Endometrial microvascular endothelial cells (primary cell): ENCODE measurements around the gene MTMR8. TPM values are rescaled to one million over a fixed set of nuclear protein-coding genes. Genes with fewer than 3 reads are reported as not detected.
"Not testable (repeated sequence)": the region's sequence is repeated elsewhere in the genome, so short reads cannot be mapped to it uniquely, and the experiment has no call there.

Experiments used
- in situ Hi-C: cut with HindIII; loops from 2 replicates; pipeline ENCODE4 v1.10.0; 2017; ENCODE audit warnings: low sequenced_read_pairs, low pct_unique_long_range_greater_than_20kb; ENCODE audit errors: inconsistent ontology term
- total RNA-seq: library from RNA; depleted of rRNA; stranded (reverse); fragments of >200 nt; gene quantifications from one replicate; pipeline ENCODE4 v1.2.3, GENCODE V29; 2015; ENCODE audit errors: inconsistent ontology term

MTMR8 gene
- not detected for total RNA-seq

DNA sequence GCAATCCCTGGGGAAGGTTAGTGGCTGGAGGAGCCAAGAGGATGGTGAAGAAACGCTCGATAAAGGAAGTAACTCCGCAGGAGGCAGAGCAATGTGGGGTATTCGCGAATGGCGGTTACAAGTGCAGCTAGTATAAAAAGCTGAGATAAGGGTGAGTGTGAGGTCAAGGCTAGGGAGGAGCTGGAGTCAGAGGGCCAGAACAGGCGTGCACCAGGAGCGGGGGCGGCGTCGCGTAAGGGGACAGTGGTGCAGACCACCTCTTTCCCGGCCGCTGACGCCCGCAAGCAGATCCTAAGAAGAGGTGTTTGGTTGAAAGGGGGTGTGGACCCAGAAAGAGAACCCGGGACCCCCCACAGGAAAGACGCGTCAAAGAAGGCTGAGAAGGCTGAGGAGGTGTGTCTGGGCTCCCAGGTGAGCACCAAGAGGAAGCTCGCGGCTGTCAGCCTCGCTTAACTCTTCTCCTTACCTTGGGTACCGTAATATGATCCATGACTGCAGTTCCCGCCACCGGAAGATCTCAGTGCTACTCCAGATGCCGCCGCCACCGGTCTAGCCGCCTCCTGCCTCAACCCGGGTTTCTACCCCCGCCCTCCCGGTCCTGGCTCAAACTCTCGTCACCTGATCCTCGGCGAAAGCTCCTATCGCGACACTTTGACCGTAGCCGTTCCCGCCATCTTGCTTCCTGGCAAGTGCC, at the start of gene MTMR8:
MTMR8 (minus strand) TSS at position 579 of the 694 bp plus-strand sequence; CDS start at position 490, 89 bp downstream.
- in situ Hi-C loops: no loop called here

GRCh38 chrX:64439551-64439950, 44.3 kb upstream of the MTMR8 start:
- in situ Hi-C loops: no loop called here

GRCh38 chrX:64437665-64438064, 42.4 kb upstream of the MTMR8 start:
- in situ Hi-C loops: no loop called here

GRCh38 chrX:64437218-64437617, 42.0 kb upstream of the MTMR8 start:
- in situ Hi-C loops: no loop called here

DNA sequence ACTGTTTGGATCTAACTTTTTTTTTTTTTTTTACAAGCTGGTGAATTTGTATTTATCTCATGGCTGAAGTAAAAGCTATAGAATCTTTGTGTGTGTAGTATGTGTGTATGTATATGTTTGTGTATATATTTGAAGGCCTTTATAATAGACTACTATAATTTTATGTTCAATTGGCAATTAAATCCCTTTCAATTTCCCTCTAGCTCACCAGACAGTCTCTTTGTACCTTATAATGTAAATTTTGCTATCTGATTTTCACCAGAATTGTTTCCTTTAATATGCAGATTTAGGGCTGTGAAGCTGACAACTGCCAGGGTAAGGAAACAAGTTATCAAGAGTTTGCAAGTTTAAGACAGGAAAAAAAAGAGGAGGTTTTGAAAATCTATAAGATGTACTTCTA, 33.1 kb upstream of the MTMR8 start:
- in situ Hi-C loops: no loop called here

DNA sequence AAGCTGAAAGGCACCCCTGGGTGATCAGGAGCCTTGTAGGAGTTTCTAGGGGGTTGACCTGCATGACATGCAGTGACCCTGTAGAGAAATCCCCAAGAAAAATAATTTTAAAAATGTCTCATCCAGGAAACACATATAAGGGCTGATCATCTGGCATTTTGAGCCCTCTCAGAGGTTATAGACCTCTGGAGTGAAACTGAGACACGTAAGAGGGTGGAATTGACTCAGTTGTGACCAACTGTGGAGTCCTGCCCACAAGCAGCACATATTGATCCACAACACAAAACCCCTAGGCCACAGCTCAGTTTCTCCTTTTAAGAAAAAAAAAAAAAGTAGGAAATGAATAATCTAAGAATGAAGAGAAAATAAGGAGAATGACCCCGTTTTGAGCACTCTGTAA, 32.5 kb upstream of the MTMR8 start:
- in situ Hi-C loops: no loop called here

DNA sequence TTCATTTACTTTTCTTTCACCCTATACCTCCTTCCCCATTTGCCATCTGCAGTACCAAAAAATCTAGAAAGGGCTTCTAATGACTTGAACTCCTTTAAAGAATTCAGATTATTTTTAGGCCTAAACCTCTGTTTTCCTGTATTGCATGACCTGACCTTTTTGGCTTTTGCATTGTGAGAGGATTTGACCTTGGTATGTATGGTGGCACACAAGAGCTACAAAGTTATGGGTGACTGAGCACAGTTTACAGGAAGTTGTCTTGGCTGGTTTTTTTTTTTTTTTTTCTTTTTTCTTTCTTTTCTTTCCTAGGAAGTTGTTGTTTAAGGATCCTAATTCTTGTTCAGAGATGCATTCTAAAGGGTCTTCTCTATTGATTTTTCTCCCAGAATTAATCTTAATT, 32.0 kb upstream of the MTMR8 start:
- in situ Hi-C loops: no loop called here

GRCh38 chrX:64409730-64410129, 14.5 kb upstream of the MTMR8 start:
- in situ Hi-C loops: not testable (repeated sequence)

DNA sequence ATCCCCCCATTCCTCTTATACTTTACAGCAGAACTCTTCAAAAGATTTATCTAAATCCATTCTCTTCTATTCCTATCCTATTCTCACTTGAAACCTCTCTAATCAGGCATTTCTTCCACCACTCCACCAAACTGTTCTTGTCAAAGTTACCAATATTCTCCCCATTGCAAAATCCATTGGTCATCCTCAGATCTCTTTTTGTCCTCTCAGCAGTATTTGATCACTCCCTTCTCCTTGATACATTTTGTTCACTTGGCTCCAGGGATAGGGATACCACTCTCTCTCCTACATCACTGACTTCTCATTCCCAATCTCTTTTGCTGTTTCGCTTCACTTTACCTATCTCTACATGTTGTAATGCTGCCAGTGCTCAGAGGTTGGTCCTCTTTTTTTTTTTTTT, 2.8 kb upstream of the MTMR8 start:
- in situ Hi-C loops: no loop called here

- in situ Hi-C loops: no loop called here
Observed at GRCh38 chrX:64395568-64395929, 297 bp upstream of the MTMR8 start.

GRCh38 chrX:64394059-64394873, 986 bp downstream of the MTMR8 start:
- in situ Hi-C loops: no loop called here

DNA sequence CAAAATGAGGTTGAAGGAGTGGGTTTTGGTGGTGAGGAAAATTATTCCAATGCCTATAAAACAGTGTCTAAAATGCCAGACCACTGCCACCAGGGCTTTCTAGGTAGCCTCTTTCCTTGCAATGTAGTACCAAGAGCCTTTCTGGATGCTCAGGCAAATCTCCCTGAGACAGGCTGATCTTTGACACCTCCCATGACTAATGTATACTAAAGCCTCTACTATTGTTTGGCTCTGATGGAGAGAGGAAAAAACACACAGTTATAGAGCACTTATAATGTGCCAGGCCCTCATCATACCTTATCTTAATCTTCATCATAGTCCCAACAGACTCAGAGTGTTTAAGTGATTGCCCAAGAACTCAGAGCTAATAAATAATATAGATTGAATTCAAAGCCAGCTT, 5.8 kb downstream of the MTMR8 start:
- in situ Hi-C loops: no loop called here

DNA sequence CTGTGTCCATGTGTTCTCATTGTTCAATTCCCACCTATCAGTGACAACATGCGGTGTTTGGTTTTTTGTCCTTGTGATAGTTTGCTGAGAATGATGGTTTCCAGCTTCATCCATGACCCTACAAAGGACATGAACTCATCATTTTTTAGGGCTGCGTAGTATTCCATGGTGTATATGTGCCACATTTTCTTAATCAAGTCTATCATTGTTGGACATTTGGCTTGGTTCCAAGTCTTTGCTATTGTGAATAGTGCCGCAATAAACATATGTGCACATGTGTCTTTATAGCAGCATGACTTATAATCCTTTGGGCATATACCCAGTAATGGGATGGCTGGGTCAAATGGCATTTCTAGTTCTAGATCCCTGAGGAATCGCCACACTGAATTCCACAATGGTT, 14.5 kb downstream of the MTMR8 start:
- in situ Hi-C loops: not testable (repeated sequence)

- in situ Hi-C loops: no loop called here
Observed at GRCh38 chrX:64379924-64380323, 15.3 kb downstream of the MTMR8 start.

DNA sequence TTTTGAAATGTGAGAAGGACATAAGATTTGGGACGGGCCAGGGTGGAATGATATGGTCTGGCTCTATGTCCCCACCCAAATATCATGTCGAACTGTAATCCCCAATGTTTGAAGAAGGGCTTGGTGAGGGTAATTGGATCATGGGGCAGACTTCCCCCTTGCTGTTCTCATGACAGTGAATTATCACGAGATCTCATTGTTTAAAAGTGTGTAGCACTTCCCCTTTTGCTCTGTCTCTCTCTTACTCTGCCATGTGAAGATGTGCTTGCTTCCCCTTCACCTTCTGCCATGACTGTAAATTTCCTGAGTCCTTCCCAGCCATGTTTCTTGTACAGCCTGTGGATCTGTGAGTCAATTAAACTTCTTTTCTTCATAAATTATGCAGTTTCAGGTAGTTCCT, 17.5 kb downstream of the MTMR8 start:
- in situ Hi-C loops: no loop called here

DNA sequence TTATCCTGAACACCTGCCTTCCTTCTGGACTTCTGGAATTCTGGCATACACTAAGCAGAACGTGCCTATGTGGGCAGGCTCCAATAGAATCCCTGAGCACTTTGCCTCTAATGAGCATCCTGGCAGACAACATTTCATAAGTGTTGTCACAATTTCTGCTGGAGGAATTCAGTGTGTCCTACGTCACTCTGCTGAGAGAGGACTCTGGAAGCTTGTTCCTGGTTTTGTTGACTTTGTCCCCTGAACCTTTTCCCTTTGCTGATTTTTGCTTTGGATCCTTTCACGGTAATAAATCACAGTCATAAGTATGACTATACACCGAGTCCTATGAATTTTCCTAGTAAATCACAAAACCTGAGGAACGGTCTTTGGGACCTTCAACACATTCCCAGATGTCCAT, 43.2 kb downstream of the MTMR8 start:
- in situ Hi-C loops: no loop called here

DNA sequence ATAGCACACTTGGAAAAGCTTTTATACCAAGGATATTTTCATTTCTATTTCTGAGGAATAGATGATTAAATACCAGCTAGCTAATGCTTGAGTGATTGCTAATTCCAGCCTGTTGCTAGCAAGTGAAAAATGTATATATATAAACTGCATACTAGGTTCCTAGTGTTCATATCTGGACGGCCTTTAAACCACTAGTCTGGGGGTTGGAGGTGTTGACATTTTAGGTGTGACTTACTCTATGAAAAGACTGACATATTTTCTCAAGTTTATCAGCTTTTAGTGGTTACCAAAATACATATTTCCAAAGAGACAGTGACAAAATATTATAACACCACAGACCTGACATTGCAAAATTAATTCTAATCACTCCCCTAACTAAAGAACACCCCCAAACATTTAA, 44.7 kb downstream of the MTMR8 start:
- in situ Hi-C loops: no loop called here

DNA sequence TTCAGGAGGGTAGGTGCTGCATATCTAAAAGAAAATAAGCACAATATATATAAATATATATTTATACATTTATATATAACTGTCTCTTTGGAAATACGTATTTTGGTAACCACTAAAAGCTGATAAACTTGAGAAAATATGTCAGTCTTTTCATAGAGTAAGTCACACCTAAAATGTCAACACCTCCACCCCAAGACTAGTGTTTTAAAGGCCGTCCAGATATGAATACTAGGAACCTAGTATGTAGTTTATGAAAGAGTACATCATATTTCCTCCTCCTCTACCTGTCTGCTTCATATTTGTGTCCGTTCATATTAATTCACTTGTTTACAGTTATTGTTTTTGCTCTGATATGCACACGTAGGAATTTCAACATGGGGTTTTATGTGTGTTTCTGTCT, 45.2 kb downstream of the MTMR8 start:
- in situ Hi-C loops: no loop called here

- in situ Hi-C loops: no loop called here
Observed at GRCh38 chrX:64342811-64343210, 52.4 kb downstream of the MTMR8 start.

DNA sequence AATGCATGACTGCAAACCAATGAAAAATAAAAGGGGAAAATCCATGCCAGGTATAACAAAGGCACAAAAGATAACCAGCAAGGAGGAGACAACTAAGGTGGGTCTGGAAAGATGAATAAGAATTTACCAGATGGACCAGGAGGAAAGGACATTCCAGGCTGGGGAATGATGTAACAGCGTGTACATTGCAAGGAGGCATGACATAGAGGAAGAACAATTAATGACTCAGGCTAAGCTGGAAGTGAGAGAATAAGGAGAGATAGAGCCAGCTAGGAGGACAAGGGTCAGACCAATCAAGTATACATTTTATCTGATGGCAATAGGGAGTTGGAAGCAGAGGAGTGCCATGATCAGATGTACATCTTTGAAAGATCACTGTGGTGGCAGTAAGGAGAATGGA, 57.0 kb downstream of the MTMR8 start:
- in situ Hi-C loops: no loop called here
